WTC11 (cell line): ENCODE data around the gene TIGD7. TPM values are rescaled to one million over a fixed set of nuclear protein-coding genes. Genes with fewer than 3 reads are reported as not detected.

Experiments
- ATAC-seq: fragments of 200-7000 bp; cut with Tn5 transposase; 2 replicates; pipeline ENCODE4 v1.10.0; 2021; ENCODE audit warnings: mild to moderate bottlenecking, moderate library complexity
- CTCF ChIA-PET: fragments of 300-600 bp; sonication (Branson Sonifier 250); formaldehyde crosslinking; loops from one replicate; lab custom pipeline; 2021; ENCODE audit warnings: antibody characterized with exemption; lab: Charles Lee
- POLR2A ChIA-PET: fragments of 350-600 bp; sonication (Branson Sonifier 250); formaldehyde crosslinking; loops from one replicate; lab custom pipeline; 2021; ENCODE audit warnings: antibody characterized with exemption; lab: Charles Lee
- DNase-seq: peaks from one replicate; pipeline ENCODE4 v3.0.0; 2021; ENCODE audit warnings: low spot score
- H3K27ac Mint-ChIP-seq: 2 replicates; pipeline ENCODE4 v1.8.0; 2021; ENCODE audit warnings: mixed read lengths
- H3K27me3 Mint-ChIP-seq: 2 replicates; pipeline ENCODE4 v1.8.0; 2021; ENCODE audit warnings: low read depth, mild to moderate bottlenecking, moderate library complexity, mixed read lengths
- H3K36me3 Mint-ChIP-seq: 2 replicates; pipeline ENCODE4 v1.8.0; 2021; ENCODE audit warnings: mixed read lengths
- H3K4me1 Mint-ChIP-seq: 2 replicates; pipeline ENCODE4 v1.8.0; 2022; ENCODE audit warnings: mixed read lengths
- H3K4me3 Mint-ChIP-seq: 2 replicates; pipeline ENCODE4 v1.8.0; 2021; ENCODE audit warnings: mild to moderate bottlenecking, moderate library complexity, mixed read lengths
- H3K9me3 Mint-ChIP-seq: 2 replicates; pipeline ENCODE4 v1.8.0; 2021; ENCODE audit warnings: mixed read lengths
- ATF6 ChIP-seq: sonication (generic); formaldehyde crosslinking; IDR thresholded peaks from 2 replicates; pipeline ENCODE4 v1.8.1; 2023; ENCODE audit warnings: mild to moderate bottlenecking, missing genetic modification reagents
- CREB1 ChIP-seq: sonication (generic); formaldehyde crosslinking; IDR thresholded peaks from 2 replicates; pipeline ENCODE4 v1.8.0; 2023; ENCODE audit warnings: mild to moderate bottlenecking, missing genetic modification reagents
- HMGA2 ChIP-seq: fragments of 250-450 bp; sonication (Bioruptor Pico); IDR thresholded peaks from 2 replicates; pipeline ENCODE4 v1.4.0; 2021; ENCODE audit warnings: mild to moderate bottlenecking, moderate library complexity
- HMGXB4 ChIP-seq: sonication (generic); formaldehyde crosslinking; IDR thresholded peaks from 2 replicates; pipeline ENCODE4 v1.8.1; 2023; ENCODE audit warnings: mild to moderate bottlenecking, moderate library complexity, missing genetic modification reagents
- KAT7 ChIP-seq: sonication (generic); formaldehyde crosslinking; IDR thresholded peaks from 2 replicates; pipeline ENCODE4 v1.8.1; 2023; ENCODE audit warnings: missing genetic modification reagents, mild to moderate bottlenecking, borderline replicate concordance
- NR3C1 ChIP-seq: sonication (generic); formaldehyde crosslinking; conservative IDR thresholded peaks from 2 replicates; pipeline ENCODE4 v1.8.1; 2023; ENCODE audit warnings: low read depth, mild to moderate bottlenecking, missing genetic modification reagents
- RORB ChIP-seq: fragments of 250-450 bp; sonication (Bioruptor Pico); IDR thresholded peaks from 2 replicates; pipeline ENCODE4 v1.9.0; 2021; ENCODE audit warnings: mild to moderate bottlenecking
- SP1 ChIP-seq: sonication (generic); formaldehyde crosslinking; conservative IDR thresholded peaks from 2 replicates; pipeline ENCODE4 v1.8.1; 2022; ENCODE audit warnings: missing genetic modification reagents
- USF1 ChIP-seq: sonication (generic); formaldehyde crosslinking; IDR thresholded peaks from 2 replicates; pipeline ENCODE4 v1.8.0; 2022; ENCODE audit warnings: mild to moderate bottlenecking, missing genetic modification reagents
- ZNF281 ChIP-seq: sonication (generic); formaldehyde crosslinking; IDR thresholded peaks from 2 replicates; pipeline ENCODE4 v1.8.0; 2023; ENCODE audit warnings: mild to moderate bottlenecking, missing genetic modification reagents
- total RNA-seq: library from RNA; stranded (reverse); gene quantifications from 3 replicates; pipeline ENCODE4 v1.2.3, GENCODE V29; 2021
- TF ChIP-seq, protein P1 (sequence below): sonication (generic); formaldehyde crosslinking; IDR thresholded peaks from 2 replicates; pipeline ENCODE4 v1.8.1; 2022; ENCODE audit warnings: missing genetic modification reagents, borderline replicate concordance
- TF ChIP-seq, protein P2 (sequence below): sonication (generic); formaldehyde crosslinking; IDR thresholded peaks from 2 replicates; pipeline ENCODE4 v1.8.0; 2022; ENCODE audit warnings: mild to moderate bottlenecking, missing genetic modification reagents
- TF ChIP-seq, protein P3 (sequence below): fragments of 250-450 bp; sonication (Bioruptor Pico); IDR thresholded peaks from 2 replicates; pipeline ENCODE4 v1.9.0; 2021; ENCODE audit warnings: mild to moderate bottlenecking

Gene TIGD7
- total RNA-seq, 1 experiment from 2014 or later: 7.0 TPM

GRCh38 chr16:3346041-3346440 is 40.8 kb upstream of the TIGD7 start (continued):
- TF ChIP-seq, protein P1, sequence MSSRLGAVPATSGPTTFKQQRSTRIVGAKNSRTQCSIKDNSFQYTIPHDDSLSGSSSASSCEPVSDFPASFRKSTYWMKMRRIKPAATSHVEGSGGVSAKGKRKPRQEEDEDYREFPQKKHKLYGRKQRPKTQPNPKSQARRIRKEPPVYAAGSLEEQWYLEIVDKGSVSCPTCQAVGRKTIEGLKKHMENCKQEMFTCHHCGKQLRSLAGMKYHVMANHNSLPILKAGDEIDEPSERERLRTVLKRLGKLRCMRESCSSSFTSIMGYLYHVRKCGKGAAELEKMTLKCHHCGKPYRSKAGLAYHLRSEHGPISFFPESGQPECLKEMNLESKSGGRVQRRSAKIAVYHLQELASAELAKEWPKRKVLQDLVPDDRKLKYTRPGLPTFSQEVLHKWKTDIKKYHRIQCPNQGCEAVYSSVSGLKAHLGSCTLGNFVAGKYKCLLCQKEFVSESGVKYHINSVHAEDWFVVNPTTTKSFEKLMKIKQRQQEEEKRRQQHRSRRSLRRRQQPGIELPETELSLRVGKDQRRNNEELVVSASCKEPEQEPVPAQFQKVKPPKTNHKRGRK (CRISPR knock-in tag): no peak
- TF ChIP-seq, all 79 proteins: peak for 0

DNA sequence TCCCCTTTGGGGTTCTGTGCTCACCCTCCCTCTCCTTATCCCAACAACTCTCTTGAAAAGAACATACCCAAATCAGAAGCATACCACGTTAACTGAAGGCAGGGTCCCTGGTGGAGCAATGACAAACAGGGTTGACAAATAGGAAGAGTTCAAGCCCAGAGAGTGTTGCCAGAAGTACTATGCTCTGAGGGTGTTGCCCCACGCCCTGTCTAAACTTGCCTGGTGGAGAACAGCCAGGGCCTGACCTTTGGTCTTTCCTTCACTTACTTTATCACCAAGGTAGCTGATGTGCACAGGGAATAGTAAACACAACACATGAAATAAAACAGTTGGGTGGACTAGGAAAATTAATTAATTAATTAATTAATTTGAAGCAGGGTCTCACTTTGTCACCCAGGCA is 23.4 kb upstream of the TIGD7 start:
- Mint-ChIP-seq H3K9me3 (peaks cover 34% of the 10 kb centered on the region), H3K27ac (no peak overlapping the region), H3K36me3 (peaks cover 2% of the 10 kb centered on the region; the same call in 1 of the 2 replicates), H3K4me3 (no peak overlapping the region), H3K4me1 (no peaks in the 10 kb centered on the region), H3K27me3 (peaks cover 24% of the 10 kb centered on the region)
- CTCF ChIA-PET: no interaction called here
- POLR2A ChIA-PET: no interaction called here
- TF ChIP-seq RORB (CRISPR knock-in tag) (no peak), USF1 (no peak), KAT7 (no peak), CREB1 (CRISPR knock-in tag) (no peak), SP1 (CRISPR knock-in tag) (no peak)
- ATAC-seq (no peak), DNase-seq (no peak)

DNA sequence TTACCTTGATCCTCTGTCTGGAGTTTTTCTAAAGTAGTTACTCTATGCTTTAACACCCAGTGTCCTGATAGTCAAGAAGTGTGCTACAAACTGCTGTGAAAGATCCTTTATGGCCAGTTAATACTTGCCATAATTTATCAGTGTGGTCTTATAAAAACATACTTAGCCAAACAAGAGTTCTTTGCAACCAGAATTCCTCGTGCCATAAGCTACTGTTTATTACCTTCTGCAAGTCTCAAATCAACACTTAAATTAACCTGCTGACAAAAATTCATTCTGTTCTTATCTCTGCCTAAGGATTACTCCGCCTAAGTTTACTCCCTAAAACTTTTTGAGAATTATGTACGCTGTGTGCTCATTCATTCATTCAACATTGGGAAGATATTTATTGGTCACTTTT is 22.9 kb upstream of the TIGD7 start:
- no peak for DNase-seq
- Mint-ChIP-seq H3K4me1 (no peaks in the 10 kb centered on the region), H3K27ac (no peak overlapping the region), H3K4me3 (no peak overlapping the region), H3K36me3 (peaks cover 2% of the 10 kb centered on the region; the same call in 1 of the 2 replicates), H3K9me3 (peaks cover 36% of the 10 kb centered on the region), H3K27me3 (peaks cover 24% of the 10 kb centered on the region)
- CTCF ChIA-PET: no interaction called here
- no peak for ATAC-seq
- no peak for TF ChIP-seq ATF6
- no peak for TF ChIP-seq HMGXB4 (CRISPR knock-in tag)
- POLR2A ChIA-PET: no interaction called here

DNA sequence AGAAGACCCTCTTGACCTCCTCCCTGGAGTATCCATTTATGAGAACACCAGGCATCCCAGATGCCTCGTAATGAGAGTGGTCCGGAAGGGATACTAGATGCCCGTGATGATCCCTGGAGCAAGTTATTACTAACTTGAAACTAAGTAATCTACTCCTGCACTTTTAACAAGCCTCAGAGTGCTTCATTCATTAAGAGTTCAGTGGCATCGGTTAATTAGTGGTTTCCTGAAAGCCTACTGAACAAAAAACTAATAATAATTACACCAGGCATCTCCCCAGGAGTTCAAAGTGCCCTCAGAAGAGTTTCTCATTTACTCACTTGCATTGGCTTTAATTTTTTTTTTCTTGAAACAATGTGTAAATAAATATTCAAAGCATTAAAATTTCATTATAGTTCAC is 22.3 kb upstream of the TIGD7 start:
- no peak for TF ChIP-seq NR3C1 (CRISPR knock-in tag)
- H3K27me3 Mint-ChIP-seq: peaks cover 30% of the 10 kb centered on the region
- no peaks in the 10 kb centered on the region for H3K4me1 Mint-ChIP-seq
- H3K36me3 Mint-ChIP-seq: peaks cover 2% of the 10 kb centered on the region; the same call in 1 of the 2 replicates
- no peak overlapping the region for H3K27ac Mint-ChIP-seq
- ATAC-seq: no peak
- peaks cover 36% of the 10 kb centered on the region for H3K9me3 Mint-ChIP-seq
- POLR2A ChIA-PET: no interaction called here
- CTCF ChIA-PET: no interaction called here
- DNase-seq: no peak
- no peak overlapping the region for H3K4me3 Mint-ChIP-seq

- Mint-ChIP-seq H3K27me3 (peaks cover 60% of the 10 kb centered on the region), H3K36me3 (peaks cover 36% of the 10 kb centered on the region), H3K27ac (no peak overlapping the region), H3K4me3 (no peak overlapping the region), H3K9me3 (peaks cover 68% of the 10 kb centered on the region), H3K4me1 (no peaks in the 10 kb centered on the region)
- POLR2A ChIA-PET: no interaction called here
- CTCF ChIA-PET: no interaction called here
- no peak for DNase-seq
- no peak for ATAC-seq
- TF ChIP-seq, protein P2, sequence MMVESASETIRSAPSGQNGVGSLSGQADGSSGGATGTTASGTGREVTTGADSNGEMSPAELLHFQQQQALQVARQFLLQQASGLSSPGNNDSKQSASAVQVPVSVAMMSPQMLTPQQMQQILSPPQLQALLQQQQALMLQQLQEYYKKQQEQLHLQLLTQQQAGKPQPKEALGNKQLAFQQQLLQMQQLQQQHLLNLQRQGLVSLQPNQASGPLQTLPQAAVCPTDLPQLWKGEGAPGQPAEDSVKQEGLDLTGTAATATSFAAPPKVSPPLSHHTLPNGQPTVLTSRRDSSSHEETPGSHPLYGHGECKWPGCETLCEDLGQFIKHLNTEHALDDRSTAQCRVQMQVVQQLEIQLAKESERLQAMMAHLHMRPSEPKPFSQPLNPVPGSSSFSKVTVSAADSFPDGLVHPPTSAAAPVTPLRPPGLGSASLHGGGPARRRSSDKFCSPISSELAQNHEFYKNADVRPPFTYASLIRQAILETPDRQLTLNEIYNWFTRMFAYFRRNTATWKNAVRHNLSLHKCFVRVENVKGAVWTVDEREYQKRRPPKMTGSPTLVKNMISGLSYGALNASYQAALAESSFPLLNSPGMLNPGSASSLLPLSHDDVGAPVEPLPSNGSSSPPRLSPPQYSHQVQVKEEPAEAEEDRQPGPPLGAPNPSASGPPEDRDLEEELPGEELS (CRISPR knock-in tag): no peak
- TF ChIP-seq HMGA2 (CRISPR knock-in tag) (no peak), ZNF281 (no peak)
- TF ChIP-seq, protein P3, sequence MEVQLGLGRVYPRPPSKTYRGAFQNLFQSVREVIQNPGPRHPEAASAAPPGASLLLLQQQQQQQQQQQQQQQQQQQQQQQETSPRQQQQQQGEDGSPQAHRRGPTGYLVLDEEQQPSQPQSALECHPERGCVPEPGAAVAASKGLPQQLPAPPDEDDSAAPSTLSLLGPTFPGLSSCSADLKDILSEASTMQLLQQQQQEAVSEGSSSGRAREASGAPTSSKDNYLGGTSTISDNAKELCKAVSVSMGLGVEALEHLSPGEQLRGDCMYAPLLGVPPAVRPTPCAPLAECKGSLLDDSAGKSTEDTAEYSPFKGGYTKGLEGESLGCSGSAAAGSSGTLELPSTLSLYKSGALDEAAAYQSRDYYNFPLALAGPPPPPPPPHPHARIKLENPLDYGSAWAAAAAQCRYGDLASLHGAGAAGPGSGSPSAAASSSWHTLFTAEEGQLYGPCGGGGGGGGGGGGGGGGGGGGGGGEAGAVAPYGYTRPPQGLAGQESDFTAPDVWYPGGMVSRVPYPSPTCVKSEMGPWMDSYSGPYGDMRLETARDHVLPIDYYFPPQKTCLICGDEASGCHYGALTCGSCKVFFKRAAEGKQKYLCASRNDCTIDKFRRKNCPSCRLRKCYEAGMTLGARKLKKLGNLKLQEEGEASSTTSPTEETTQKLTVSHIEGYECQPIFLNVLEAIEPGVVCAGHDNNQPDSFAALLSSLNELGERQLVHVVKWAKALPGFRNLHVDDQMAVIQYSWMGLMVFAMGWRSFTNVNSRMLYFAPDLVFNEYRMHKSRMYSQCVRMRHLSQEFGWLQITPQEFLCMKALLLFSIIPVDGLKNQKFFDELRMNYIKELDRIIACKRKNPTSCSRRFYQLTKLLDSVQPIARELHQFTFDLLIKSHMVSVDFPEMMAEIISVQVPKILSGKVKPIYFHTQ: no peak
Measured at GRCh38 chr16:3321816-3322215, 16.6 kb upstream of the TIGD7 start.
